HG02852 (cell line): ENCODE results near the gene SARNP.

Experiments
- ATAC-seq: cut with Tn5 transposase; IDR thresholded peaks from one replicate; pipeline ENCODE4 v1.9.1; 2021; ENCODE audit warnings: mild to moderate bottlenecking, moderate library complexity; ENCODE audit not compliant: unreplicated experiment

Gene SARNP

GRCh38 chr12:55711786-55712553 is 105.6 kb downstream of the SARNP start:
- no peak for ATAC-seq

- no peak for ATAC-seq
These were observed 108.8 kb downstream of the SARNP start for GRCh38 chr12:55708695-55709233.

DNA sequence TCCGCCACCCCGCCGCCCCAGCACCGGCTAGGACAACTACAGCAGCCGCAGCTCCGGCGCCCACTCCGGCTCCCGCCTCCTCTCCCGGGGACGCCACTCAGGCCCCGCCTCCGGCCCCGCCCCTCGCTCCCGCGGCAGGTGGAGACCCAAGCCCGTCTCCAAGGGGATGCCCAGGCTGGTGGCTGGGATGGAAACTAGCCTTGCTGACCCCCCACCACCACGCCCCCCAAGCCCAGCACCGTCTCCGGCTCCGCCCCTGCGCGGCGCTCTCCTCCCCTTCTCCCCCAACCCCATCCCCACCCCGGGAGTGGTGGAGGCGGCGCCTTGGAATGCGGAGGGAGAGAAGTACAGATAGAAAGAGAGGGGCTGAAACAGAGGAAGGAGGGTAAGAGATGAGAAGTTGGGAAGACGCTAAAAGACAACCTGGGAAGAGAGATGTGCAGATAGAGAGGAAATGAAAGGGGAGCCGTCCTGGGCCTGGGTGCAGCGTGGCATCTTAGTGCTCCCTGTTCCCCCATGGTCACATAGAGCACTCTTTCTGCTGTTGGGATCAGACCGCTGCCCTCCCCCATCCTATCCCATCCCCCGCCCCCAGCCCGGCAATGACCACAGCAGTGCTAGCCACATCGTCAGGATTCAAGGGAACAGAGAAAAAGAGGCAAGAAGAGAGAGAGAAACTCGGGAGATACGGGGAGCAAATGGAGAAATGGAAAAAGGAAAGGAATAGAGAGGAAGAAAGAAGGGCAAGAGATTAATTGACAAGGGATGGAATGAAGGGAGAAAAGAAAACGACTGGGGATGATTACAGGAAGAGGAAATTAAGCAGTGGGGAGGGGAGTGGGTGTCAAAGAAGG is 109.5 kb downstream of the SARNP start, which contains the start of gene ITGA7:
Gene ITGA7, minus strand, starts transcription at position 64 of the 854 bp plus-strand sequence. CDS start 222 bp downstream, outside the sequence.
- ATAC-seq = peak; percentile 71
